Kidney epithelial cell (primary cell): ENCODE results near the gene GART. TPM values are rescaled to one million over a fixed set of nuclear protein-coding genes. Genes with fewer than 3 reads are reported as not detected.
A peak's percentile ranks its signal among the peaks of the same experiment; 100 is the strongest.

Source experiments
- DNase-seq: peaks from one replicate; pipeline ENCODE4 v3.0.0-alpha.2; 2010; ENCODE audit warnings: low read depth
- H3K27me3 ChIP-seq: 2 replicates; pipeline ENCODE4 v1.6.0; 2011; ENCODE audit warnings: low read length; ENCODE audit not compliant: control insufficient read depth, insufficient read depth
- H3K36me3 ChIP-seq: 2 replicates; pipeline ENCODE4 v1.5.1; 2011; ENCODE audit warnings: low read length; ENCODE audit not compliant: control insufficient read depth, insufficient read depth
- H3K4me3 ChIP-seq: 2 replicates; pipeline ENCODE4 v1.5.1; 2011; ENCODE audit warnings: low read depth, mild to moderate bottlenecking, control low read depth, low read length
- CTCF ChIP-seq: IDR thresholded peaks from 2 replicates; pipeline ENCODE4 v1.5.1; 2011; ENCODE audit warnings: mild to moderate bottlenecking, moderate library complexity, low read length, control low read depth, inconsistent platforms; ENCODE audit not compliant: insufficient read depth, poor library complexity, severe bottlenecking
- total RNA-seq: library from RNA; depleted of rRNA; stranded (reverse); fragments of >200 nt; gene quantifications from 2 replicates; pipeline ENCODE4 v1.2.3, GENCODE V29; 2015

GART gene
- total RNA-seq, 1 donor from 2014 or later = 161 TPM

- no peak for DNase-seq
- Histone ChIP-seq H3K27me3 (no peaks in the 10 kb centered on the region), H3K36me3 (no peaks in the 10 kb centered on the region), H3K4me3 (no peak overlapping the region)
- no peak for TF ChIP-seq CTCF
Measured at GRCh38 chr21:33495743-33496142, 46.2 kb downstream of the GART start.

GRCh38 chr21:33493756-33494155 lies 48.2 kb downstream of the GART start:
- TF ChIP-seq CTCF = no peak
- Histone ChIP-seq H3K27me3 (no peaks in the 10 kb centered on the region), H3K36me3 (no peaks in the 10 kb centered on the region), H3K4me3 (no peak overlapping the region)
- no peak for DNase-seq

GRCh38 chr21:33492571-33492970 lies 49.3 kb downstream of the GART start:
- no peak for TF ChIP-seq CTCF
- no peak for DNase-seq
- Histone ChIP-seq H3K4me3 (no peak overlapping the region), H3K36me3 (no peaks in the 10 kb centered on the region), H3K27me3 (no peaks in the 10 kb centered on the region)

GRCh38 chr21:33491373-33492102 lies 50.4 kb downstream of the GART start, which contains the start of gene DNAJC28:
Gene DNAJC28, minus strand, starts transcription at chr21:33491716. Its CDS starts 2,323 bp downstream, at chr21:33489393.
- no peaks in the 10 kb centered on the region for H3K36me3 ChIP-seq
- DNase-seq = peak; percentile 45
- no peak for TF ChIP-seq CTCF
- H3K4me3 ChIP-seq = peak within 1 kb of the TSS; percentile 78
- H3K27me3 ChIP-seq = no peaks in the 10 kb centered on the region

GRCh38 chr21:33490991-33491372 lies 50.9 kb downstream of the GART start:
- DNase-seq = no peak

More at GRCh38 chr21:33490991-33491372, 50.9 kb downstream of the GART start:
- Histone ChIP-seq H3K27me3 (no peaks in the 10 kb centered on the region), H3K4me3 (peak overlapping the region; percentile 78), H3K36me3 (no peaks in the 10 kb centered on the region)
- TF ChIP-seq CTCF = no peak
